GM18867 (cell line): ENCODE measurements around the gene HECTD4.
"Not testable (repeated sequence)": the region's sequence is repeated elsewhere in the genome, so short reads cannot be mapped to it uniquely, and the experiment has no call there.

Experiments used
- ATAC-seq: cut with Tn5 transposase; IDR thresholded peaks from one replicate; pipeline ENCODE4 v1.9.1; 2021; ENCODE audit warnings: mild to moderate bottlenecking, moderate library complexity; ENCODE audit not compliant: unreplicated experiment

HECTD4 gene

GRCh38 chr12:112359290-112359689 is 22.9 kb downstream of the HECTD4 start:
- no peak for ATAC-seq

GRCh38 chr12:112357214-112357613 is 25.0 kb downstream of the HECTD4 start:
- ATAC-seq, result no peak

- no peak for ATAC-seq
These were observed 27.8 kb downstream of the HECTD4 start for GRCh38 chr12:112354399-112354798.

- ATAC-seq, result no peak
These were observed 28.8 kb downstream of the HECTD4 start for GRCh38 chr12:112353393-112353792.

GRCh38 chr12:112352921-112353320 is 29.3 kb downstream of the HECTD4 start:
- no peak for ATAC-seq

GRCh38 chr12:112350593-112351592 is 31.3 kb downstream of the HECTD4 start:
- no peak for ATAC-seq

GRCh38 chr12:112349431-112349830 is 32.8 kb downstream of the HECTD4 start:
- no peak for ATAC-seq

GRCh38 chr12:112348926-112349325 is 33.3 kb downstream of the HECTD4 start:
- ATAC-seq, result not testable (repeated sequence)

- no peak for ATAC-seq
These were observed 34.6 kb downstream of the HECTD4 start for GRCh38 chr12:112347581-112347982.

- no peak for ATAC-seq
These were observed 36.0 kb downstream of the HECTD4 start for GRCh38 chr12:112346194-112346593.

- ATAC-seq, result no peak
These were observed 38.0 kb downstream of the HECTD4 start for GRCh38 chr12:112344220-112344619.

GRCh38 chr12:112342587-112342986 is 39.6 kb downstream of the HECTD4 start:
- no peak for ATAC-seq

- no peak for ATAC-seq
These were observed 41.0 kb downstream of the HECTD4 start for GRCh38 chr12:112341046-112341825.

- ATAC-seq, result no peak
These were observed 42.0 kb downstream of the HECTD4 start for GRCh38 chr12:112340230-112340629.

- ATAC-seq, result not testable (repeated sequence)
These were observed 47.2 kb downstream of the HECTD4 start for GRCh38 chr12:112334999-112335398.

GRCh38 chr12:112333019-112333418 is 49.2 kb downstream of the HECTD4 start:
- ATAC-seq, result no peak

GRCh38 chr12:112331886-112332285 is 50.3 kb downstream of the HECTD4 start:
- no peak for ATAC-seq

GRCh38 chr12:112330706-112331105 is 51.5 kb downstream of the HECTD4 start:
- ATAC-seq, result no peak

- no peak for ATAC-seq
These were observed 53.6 kb downstream of the HECTD4 start for GRCh38 chr12:112328456-112329124.

- no peak for ATAC-seq
These were observed 54.9 kb downstream of the HECTD4 start for GRCh38 chr12:112327209-112327938.
